Activated CD4-positive, alpha-beta T cell treated with anti-CD3 and anti-CD28 coated beads, Interleukin-2, amount 10 ng/mL, durations not matched to agents 7 days and 5 days (primary cell): ENCODE results near the gene SLC9C2. TPM values are rescaled to one million over a fixed set of nuclear protein-coding genes. Genes with fewer than 3 reads are reported as not detected.

Experiments
- total RNA-seq, 2 experiments: library from RNA; stranded (reverse); gene quantifications; one replicate each; pipeline ENCODE4 v1.2.3, GENCODE V29; 2021

SLC9C2 gene
- total RNA-seq, 2 experiments from 2014 or later, result not detected

Other genes starting within 250 kb of the SLC9C2 start
- 100 to 1,000 TPM; 110 TPM for gene PRDX6, start 125.7 kb downstream of the SLC9C2 start, total RNA-seq
- gene TEX50, start 32.3 kb upstream of the SLC9C2 start, total RNA-seq, result not detected
- gene ANKRD45, start 66.8 kb upstream of the SLC9C2 start, total RNA-seq, result not detected
- gene KLHL20, start 111.9 kb upstream of the SLC9C2 start, total RNA-seq, result 10 to 100 TPM; 21.3 to 21.6 TPM
- 10 to 100 TPM; 28.1 to 30.8 TPM for gene DARS2, start 221.6 kb upstream of the SLC9C2 start, total RNA-seq
- 10 to 100 TPM; 35.5 to 39.7 TPM for gene CENPL, start 221.8 kb upstream of the SLC9C2 start, total RNA-seq